Spleen (tissue), 11 donors: ENCODE data around the gene PROSER3. TPM values are rescaled to one million over a fixed set of nuclear protein-coding genes. Genes with fewer than 3 reads are reported as not detected.

Source experiments
- DNase-seq: peaks from one replicate; pipeline ENCODE4 v3.0.0-alpha.2; 2020
- H3K27ac ChIP-seq, 8 donors: fragments of 200-600 bp; sonication (generic) in 7 of 8; 1 replicate in 4 of 8; 2 replicates in 4 of 8; pipeline versions ENCODE4 v1.5.0 to v1.8.0; 2016 to 2021; ENCODE audit warnings: inconsistent platforms in 4 of 8, mild to moderate bottlenecking in 4 of 8, moderate library complexity in 1 of 8
- H3K27me3 ChIP-seq, 7 donors: fragments of 200-600 bp; sonication (generic) in 6 of 7; replicated peaks in 1 of 7; 1 replicate in 4 of 7; 2 replicates in 3 of 7; pipeline versions ENCODE4 v1.5.0 to v1.8.0; 2016 to 2021; ENCODE audit warnings: inconsistent platforms in 3 of 7, mild to moderate bottlenecking in 1 of 7
- H3K36me3 ChIP-seq, 6 donors: fragments of 200-600 bp; sonication (generic) in 5 of 6; 1 replicate in 4 of 6; 2 replicates in 2 of 6; pipeline versions ENCODE4 v1.5.0 to v1.8.0; 2016 to 2021; ENCODE audit warnings: inconsistent platforms in 2 of 6
- H3K4me1 ChIP-seq, 6 donors: fragments of 200-600 bp; sonication (generic) in 5 of 6; 1 replicate in 3 of 6; 2 replicates in 3 of 6; pipeline versions ENCODE4 v1.5.0 to v1.8.0; 2016 to 2021; ENCODE audit warnings: inconsistent platforms in 3 of 6
- H3K4me3 ChIP-seq, 8 donors: fragments of 200-600 bp; sonication (generic) in 7 of 8; 1 replicate in 4 of 8; 2 replicates in 4 of 8; pipeline versions ENCODE4 v1.5.0 to v1.8.0; 2016 to 2021; ENCODE audit warnings: inconsistent platforms in 4 of 8, mild to moderate bottlenecking in 4 of 8, moderate library complexity in 2 of 8
- H3K9me3 ChIP-seq, 8 donors: fragments of 200-600 bp; sonication (generic) in 7 of 8; 1 replicate in 4 of 8; 2 replicates in 4 of 8; pipeline versions ENCODE4 v1.5.0 to v1.8.0; 2016 to 2021; ENCODE audit warnings: inconsistent platforms in 4 of 8
- CTCF ChIP-seq, 11 experiments: fragments of 200-600 bp in 7 of 11; fragments of 450-650 bp in 4 of 11; sonication (generic) in 4 of 11; IDR thresholded peaks in 8 of 11; conservative IDR thresholded peaks in 3 of 11; 1 replicate in 7 of 11; 2 replicates in 4 of 11; pipeline versions ENCODE4 v1.4.0 to v1.8.0; 2016 to 2021; ENCODE audit warnings: antibody characterized with exemption in 11 of 11, inconsistent platforms in 4 of 11, mild to moderate bottlenecking in 1 of 11
- POLR2A ChIP-seq, 3 donors: fragments of 450-650 bp; IDR thresholded peaks; one replicate each; pipeline ENCODE4 v1.5.1; 2017; ENCODE audit warnings: antibody characterized with exemption in 3 of 3, mild to moderate bottlenecking in 1 of 3
- POLR2AphosphoS5 ChIP-seq, 3 donors: sonication (generic); formaldehyde crosslinking; IDR thresholded peaks; one replicate each; pipeline ENCODE4 v1.5.1; 2017; ENCODE audit warnings: antibody characterized with exemption in 3 of 3
- WGBS, 5 donors: extraction: QIAGEN DNeasy Blood & Tissue Kit in 3 of 5; methylation state at CpG; one replicate each; pipeline versions ENCODE4 v1.1.5 to v1.1.7; 2013 to 2018; 5-methylcytosine and 5-hydroxymethylcytosine counted together
- intact Hi-C: fragments of 100-400 bp; cut with DNase I; formaldehyde crosslinking; loops from one replicate; pipeline ENCODE4 v1.15.0; 2023; ENCODE audit warnings: low total_unique reads
- polyA plus RNA-seq, 3 donors: library from polyadenylated mRNA; stranded (reverse); fragments of 200-250 nt; gene quantifications; one replicate each; pipeline ENCODE4 v1.2.1, GENCODE V29; 2013
- total RNA-seq, 7 donors: library from RNA; depleted of rRNA in 3 of 7; stranded (reverse); fragments of >200 nt in 3 of 7; fragmentation: NEBNext Ultra II Directional in 4 of 7; extraction: Animal tissue kit (Norgen Biotek cat#: 25700) in 4 of 7; gene quantifications; one replicate each; pipeline versions ENCODE4 v1.1.0 to v1.2.1, GENCODE V29; 2016 to 2021
- donor health status: healthy with polysubstance abuse.
- donor health status: DM: no; HTN: no; CAD: no; lungs with moderate emphysema.
- donor health status: DM: no; HTN: no; CAD: no.
- donor health status: Bipolar disorder and iron deficiency.
- donor health status: healthy.
- donor health status: DM: no; HTN: no; CAD: no.
- donor health status: DM: yes; HTN: yes; CAD: no.

PROSER3 gene
- total and polyA plus RNA-seq, 10 donors, result 2.0 to 25.2 (median 14.8) TPM

GRCh38 chr19:35806597-35806996, 48.6 kb downstream of the PROSER3 start:
- DNase-seq, result no peak
- no peak for TF ChIP-seq CTCF (IDR thresholded peaks at IDR 0.05 in 8 of 11, conservative IDR thresholded peaks at IDR 0.05 in 3 of 11)
- TF ChIP-seq POLR2A (IDR thresholded peaks at IDR 0.05), result no peak
- TF ChIP-seq POLR2AphosphoS5 (IDR thresholded peaks at IDR 0.05), result no peak
- Histone ChIP-seq H3K4me3 (no peak overlapping the region), H3K4me1 (peaks cover 0 to 24% (median 2%) of the 10 kb centered on the region in 6 donors), H3K27ac (no peak overlapping the region), H3K9me3 (peaks cover 0 to 3% (median 0%) of the 10 kb centered on the region in 8 donors), H3K36me3 (no peaks in the 10 kb centered on the region), H3K27me3 (peaks cover 0 to 18% (median 0%) of the 10 kb centered on the region in 7 donors)
- 87 to 98% (median 91%) methylated on average over 11 to 18 of the region's 18 CpGs for WGBS, 5 donors
- intact Hi-C loops, result no loop called here

- TF ChIP-seq POLR2A (IDR thresholded peaks at IDR 0.05) (no peak), POLR2AphosphoS5 (IDR thresholded peaks at IDR 0.05) (no peak), CTCF (IDR thresholded peaks at IDR 0.05 in 8 of 11, conservative IDR thresholded peaks at IDR 0.05 in 3 of 11) (no peak)
- Histone ChIP-seq H3K9me3 (no peaks in the 10 kb centered on the region), H3K4me3 (no peak overlapping the region), H3K36me3 (no peaks in the 10 kb centered on the region), H3K27me3 (peaks cover 0 to 28% (median 0%) of the 10 kb centered on the region in 7 donors), H3K4me1 (peaks cover 0 to 24% (median 2%) of the 10 kb centered on the region in 6 donors), H3K27ac (no peak overlapping the region)
- intact Hi-C loops, result no loop called here
- no peak for DNase-seq
- WGBS, 5 donors, result 90 to 93% (median 91%) methylated on average over 5 of the region's 5 CpGs
These were observed 49.7 kb downstream of the PROSER3 start for GRCh38 chr19:35807633-35808032.

- Histone ChIP-seq H3K36me3 (no peaks in the 10 kb centered on the region), H3K9me3 (no peaks in the 10 kb centered on the region), H3K27me3 (peaks cover 0 to 59% (median 0%) of the 10 kb centered on the region in 7 donors), H3K4me3 (no peak overlapping the region), H3K4me1 (peaks cover 0 to 4% (median 0%) of the 10 kb centered on the region in 6 donors), H3K27ac (no peak overlapping the region)
- no peak for DNase-seq
- intact Hi-C loops, result no loop called here
- 74 to 83% (median 79%) methylated on average over 6 to 18 of the region's 18 CpGs for WGBS, 5 donors
- TF ChIP-seq POLR2AphosphoS5 (IDR thresholded peaks at IDR 0.05) (no peak), CTCF (IDR thresholded peaks at IDR 0.05 in 8 of 11, conservative IDR thresholded peaks at IDR 0.05 in 3 of 11) (no peak), POLR2A (IDR thresholded peaks at IDR 0.05) (no peak)
These were observed 53.6 kb downstream of the PROSER3 start for GRCh38 chr19:35811317-35812219.
